KMS-11 (cell line): ENCODE results near the gene OSGEP.

Experiments used
- H2AFZ ChIP-seq: fragments of 200-600 bp; sonication (generic); 2 replicates; pipeline ENCODE4 v1.6.1; 2016; ENCODE audit warnings: antibody characterized with exemption, mixed run types, low read depth
- H3K27ac ChIP-seq: fragments of 200-600 bp; sonication (generic); 2 replicates; pipeline ENCODE4 v1.6.1; 2016; ENCODE audit warnings: mild to moderate bottlenecking, mixed run types
- H3K27me3 ChIP-seq: fragments of 200-600 bp; sonication (generic); 2 replicates; pipeline ENCODE4 v1.6.1; 2017; ENCODE audit warnings: mild to moderate bottlenecking, low read depth, mixed run types, moderate library complexity; ENCODE audit not compliant: insufficient read depth
- H3K36me3 ChIP-seq: fragments of 200-600 bp; sonication (generic); 2 replicates; pipeline ENCODE4 v1.6.1; 2017; ENCODE audit warnings: mild to moderate bottlenecking, mixed run types; ENCODE audit not compliant: insufficient read depth
- H3K4me1 ChIP-seq: fragments of 200-600 bp; sonication (generic); 2 replicates; pipeline ENCODE4 v1.6.1; 2016; ENCODE audit warnings: mild to moderate bottlenecking, low read depth, mixed run types; ENCODE audit not compliant: poor library complexity, severe bottlenecking
- H3K4me2 ChIP-seq: fragments of 200-600 bp; sonication (generic); 2 replicates; pipeline ENCODE4 v1.7.0; 2016; ENCODE audit warnings: mild to moderate bottlenecking, mixed run types
- H3K4me3 ChIP-seq: fragments of 200-600 bp; sonication (generic); IDR thresholded peaks from 2 replicates; pipeline ENCODE4 v1.6.1; 2017; ENCODE audit warnings: low read depth, low read length, mixed read lengths; ENCODE audit not compliant: insufficient read depth
- H3K79me2 ChIP-seq: fragments of 200-600 bp; sonication (generic); 2 replicates; pipeline ENCODE4 v1.6.1; 2016; ENCODE audit warnings: low read depth, mixed run types; ENCODE audit not compliant: insufficient read depth
- H3K9ac ChIP-seq: fragments of 200-600 bp; sonication (generic); 2 replicates; pipeline ENCODE4 v1.6.1; 2016; ENCODE audit warnings: mild to moderate bottlenecking, mixed run types
- H4K20me1 ChIP-seq: fragments of 200-600 bp; sonication (generic); 2 replicates; pipeline ENCODE4 v1.6.1; 2016; ENCODE audit warnings: mild to moderate bottlenecking, mixed run types; ENCODE audit not compliant: insufficient read depth
- TF ChIP-seq, protein P1 (sequence below): fragments of 200-600 bp; sonication (generic); conservative IDR thresholded peaks from 2 replicates; pipeline ENCODE4 v1.6.1; 2017; ENCODE audit warnings: low read depth, mild to moderate bottlenecking, antibody characterized with exemption, low read length, moderate library complexity, mixed read lengths

The OSGEP gene

GRCh38 chr14:20417250-20418186 lies 37.1 kb downstream of the OSGEP start:
- no peaks in the 10 kb centered on the region for H4K20me1 ChIP-seq
- peaks cover 16% of the 10 kb centered on the region for H3K4me1 ChIP-seq

DNA sequence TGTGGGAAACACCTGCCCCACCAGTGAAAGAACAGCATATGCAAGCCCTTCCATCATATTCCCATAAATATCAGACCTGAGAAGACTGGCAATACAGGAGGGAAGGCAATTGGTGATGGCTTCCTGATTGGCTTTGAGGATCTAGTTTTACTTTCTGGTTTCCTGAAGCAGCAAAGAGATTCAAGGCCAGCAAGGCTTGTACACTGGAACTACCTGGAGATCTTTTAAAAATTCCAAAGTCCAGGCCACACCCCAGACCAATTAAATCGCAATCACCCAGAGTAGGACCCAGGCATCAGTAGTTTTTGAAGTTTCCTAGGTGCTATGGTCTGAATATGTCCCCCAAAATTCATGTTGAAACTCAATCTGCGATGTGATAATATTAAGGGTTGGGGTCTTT lies 38.4 kb downstream of the OSGEP start:
- Histone ChIP-seq H4K20me1 (no peaks in the 10 kb centered on the region), H3K4me3 (no peak overlapping the region), H3K36me3 (no peaks in the 10 kb centered on the region), H3K79me2 (no peaks in the 10 kb centered on the region; the same call in 1 of the 2 replicates), H2AFZ (peak overlapping the region; percentile 66), H3K27me3 (no peaks in the 10 kb centered on the region), H3K4me2 (peak overlapping the region; percentile 18; the same call in 1 of the 2 replicates), H3K4me1 (peaks cover 22% of the 10 kb centered on the region), H3K9ac (no peak overlapping the region), H3K27ac (no peak overlapping the region)
- TF ChIP-seq, protein P1, sequence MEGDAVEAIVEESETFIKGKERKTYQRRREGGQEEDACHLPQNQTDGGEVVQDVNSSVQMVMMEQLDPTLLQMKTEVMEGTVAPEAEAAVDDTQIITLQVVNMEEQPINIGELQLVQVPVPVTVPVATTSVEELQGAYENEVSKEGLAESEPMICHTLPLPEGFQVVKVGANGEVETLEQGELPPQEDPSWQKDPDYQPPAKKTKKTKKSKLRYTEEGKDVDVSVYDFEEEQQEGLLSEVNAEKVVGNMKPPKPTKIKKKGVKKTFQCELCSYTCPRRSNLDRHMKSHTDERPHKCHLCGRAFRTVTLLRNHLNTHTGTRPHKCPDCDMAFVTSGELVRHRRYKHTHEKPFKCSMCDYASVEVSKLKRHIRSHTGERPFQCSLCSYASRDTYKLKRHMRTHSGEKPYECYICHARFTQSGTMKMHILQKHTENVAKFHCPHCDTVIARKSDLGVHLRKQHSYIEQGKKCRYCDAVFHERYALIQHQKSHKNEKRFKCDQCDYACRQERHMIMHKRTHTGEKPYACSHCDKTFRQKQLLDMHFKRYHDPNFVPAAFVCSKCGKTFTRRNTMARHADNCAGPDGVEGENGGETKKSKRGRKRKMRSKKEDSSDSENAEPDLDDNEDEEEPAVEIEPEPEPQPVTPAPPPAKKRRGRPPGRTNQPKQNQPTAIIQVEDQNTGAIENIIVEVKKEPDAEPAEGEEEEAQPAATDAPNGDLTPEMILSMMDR, result no peak

More at GRCh38 chr14:20417250-20418186, 37.1 kb downstream of the OSGEP start:
- Histone ChIP-seq H3K36me3 (no peaks in the 10 kb centered on the region), H3K27me3 (no peaks in the 10 kb centered on the region), H3K27ac (no peak overlapping the region), H3K9ac (no peak overlapping the region), H3K4me3 (no peak overlapping the region), H3K4me2 (no peak overlapping the region), H3K79me2 (no peaks in the 10 kb centered on the region), H2AFZ (no peak overlapping the region)
- TF ChIP-seq, protein P1, result no peak

GRCh38 chr14:20415782-20416206 lies 38.8 kb downstream of the OSGEP start:
- Histone ChIP-seq H4K20me1 (no peaks in the 10 kb centered on the region), H3K4me1 (peaks cover 22% of the 10 kb centered on the region), H3K79me2 (no peaks in the 10 kb centered on the region; the same call in 1 of the 2 replicates), H3K9ac (no peak overlapping the region), H3K27ac (no peak overlapping the region), H3K36me3 (no peaks in the 10 kb centered on the region), H2AFZ (peak overlapping the region; percentile 66), H3K4me3 (no peak overlapping the region), H3K27me3 (no peaks in the 10 kb centered on the region), H3K4me2 (peak overlapping the region; percentile 18; the same call in 1 of the 2 replicates)
- TF ChIP-seq, protein P1, result peak; percentile 73

- Histone ChIP-seq H3K79me2 (no peaks in the 10 kb centered on the region; the same call in 1 of the 2 replicates), H3K4me3 (no peak overlapping the region), H3K9ac (peak overlapping the region; percentile 50; the same call in 1 of the 2 replicates), H3K27me3 (no peaks in the 10 kb centered on the region), H2AFZ (peak overlapping the region; percentile 90), H3K4me1 (peaks cover 22% of the 10 kb centered on the region), H3K27ac (no peak overlapping the region; the same call in 1 of the 2 replicates), H3K36me3 (no peaks in the 10 kb centered on the region), H4K20me1 (no peaks in the 10 kb centered on the region), H3K4me2 (peak overlapping the region; percentile 91)
- TF ChIP-seq, protein P1, result no peak
Observed at GRCh38 chr14:20413744-20414082, 40.9 kb downstream of the OSGEP start.
